H9 (cell line): ENCODE data around the gene CHST8. TPM values are rescaled to one million over a fixed set of nuclear protein-coding genes. Genes with fewer than 3 reads are reported as not detected.

ENCODE experiments used
- DNase-seq: peaks from one replicate; pipeline ENCODE4 v3.0.0-alpha.2; 2017
- H2AFZ ChIP-seq: one replicate; pipeline ENCODE4 v1.6.1; 2013; ENCODE audit warnings: mild to moderate bottlenecking, low read length, control low read depth, moderate library complexity
- H2AK5ac ChIP-seq: 2 replicates; pipeline ENCODE4 v1.6.1; 2013; ENCODE audit warnings: low read length, control low read depth, mixed read lengths; ENCODE audit not compliant: insufficient read length
- H2BK120ac ChIP-seq: one replicate; pipeline ENCODE4 v1.6.1; 2013; ENCODE audit warnings: low read depth, mild to moderate bottlenecking, low read length, control low read depth, inconsistent platforms; ENCODE audit not compliant: poor library complexity, severe bottlenecking
- H2BK12ac ChIP-seq: 2 replicates; pipeline ENCODE4 v1.6.1; 2013; ENCODE audit warnings: low read length, control low read depth, mixed read lengths, low read depth; ENCODE audit not compliant: insufficient read length
- H2BK15ac ChIP-seq: 2 replicates; pipeline ENCODE4 v1.6.1; 2013; ENCODE audit warnings: low read depth, low read length, control low read depth
- H2BK20ac ChIP-seq: one replicate; pipeline ENCODE4 v1.6.1; 2013; ENCODE audit warnings: low read depth, mild to moderate bottlenecking, low read length, control low read depth, inconsistent platforms; ENCODE audit not compliant: poor library complexity, severe bottlenecking
- H2BK5ac ChIP-seq: 2 replicates; pipeline ENCODE4 v1.6.1; 2013; ENCODE audit warnings: low read length, control low read depth, mixed read lengths; ENCODE audit not compliant: insufficient read length
- H3K14ac ChIP-seq: 2 replicates; pipeline ENCODE4 v1.6.1; 2013; ENCODE audit warnings: low read length, control low read depth; ENCODE audit not compliant: insufficient read depth
- H3K18ac ChIP-seq: 2 replicates; pipeline ENCODE4 v1.6.1; 2013; ENCODE audit warnings: low read depth, mild to moderate bottlenecking, mixed read lengths, low read length, control low read depth; ENCODE audit not compliant: insufficient read length
- H3K23ac ChIP-seq: 2 replicates; pipeline ENCODE4 v1.6.1; 2013; ENCODE audit warnings: low read length, control low read depth, mixed read lengths, low read depth; ENCODE audit not compliant: insufficient read length
- H3K23me2 ChIP-seq: 2 replicates; pipeline ENCODE4 v1.6.1; 2013; ENCODE audit warnings: low read depth, mild to moderate bottlenecking, mixed read lengths, low read length, control low read depth; ENCODE audit not compliant: insufficient read length, poor library complexity, severe bottlenecking
- H3K27ac ChIP-seq: 2 replicates; pipeline ENCODE4 v1.5.1; 2013; ENCODE audit warnings: low read length, control low read depth, mixed read lengths, low read depth; ENCODE audit not compliant: insufficient read length
- H3K27me3 ChIP-seq: 2 replicates; pipeline ENCODE4 v1.6.1; 2013; ENCODE audit warnings: low read length, control low read depth, inconsistent platforms; ENCODE audit not compliant: insufficient read depth
- H3K4ac ChIP-seq: 2 replicates; pipeline ENCODE4 v1.6.1; 2013; ENCODE audit warnings: low read depth, mild to moderate bottlenecking, control low read depth, inconsistent platforms, low read length, moderate library complexity
- H3K4me1 ChIP-seq: 2 replicates; pipeline ENCODE4 v1.6.1; 2013; ENCODE audit warnings: low read length, control low read depth, inconsistent platforms; ENCODE audit not compliant: insufficient read depth
- H3K4me2 ChIP-seq: 2 replicates; pipeline ENCODE4 v1.6.1; 2013; ENCODE audit warnings: low read length, control low read depth, mixed read lengths; ENCODE audit not compliant: insufficient read length, insufficient read depth
- H3K56ac ChIP-seq: 2 replicates; pipeline ENCODE4 v1.6.1; 2013; ENCODE audit warnings: low read depth, mild to moderate bottlenecking, mixed read lengths, low read length, control low read depth; ENCODE audit not compliant: insufficient read length
- H3K79me1 ChIP-seq: 2 replicates; pipeline ENCODE4 v1.6.1; 2013; ENCODE audit warnings: low read depth, mild to moderate bottlenecking, moderate library complexity, low read length, control low read depth, inconsistent platforms; ENCODE audit not compliant: insufficient read depth, poor library complexity, severe bottlenecking
- H3K79me2 ChIP-seq: 2 replicates; pipeline ENCODE4 v1.6.1; 2013; ENCODE audit warnings: low read length, control low read depth, inconsistent platforms; ENCODE audit not compliant: insufficient read depth
- H3K9ac ChIP-seq: 2 replicates; pipeline ENCODE4 v1.6.1; 2013; ENCODE audit warnings: low read length, control low read depth, mixed read lengths; ENCODE audit not compliant: insufficient read length; ENCODE audit errors: extremely low read depth
- H3K9me3 ChIP-seq: one replicate; pipeline ENCODE4 v1.6.1; 2013; ENCODE audit warnings: low read depth, low read length, inconsistent platforms; ENCODE audit not compliant: control insufficient read depth
- H3T11ph ChIP-seq: one replicate; pipeline ENCODE4 v1.6.1; 2013; ENCODE audit warnings: mild to moderate bottlenecking, low read length, control low read depth, inconsistent platforms
- H4K20me1 ChIP-seq: one replicate; pipeline ENCODE4 v1.6.1; 2013; ENCODE audit not compliant: control insufficient read depth, insufficient read length, insufficient read depth
- H4K5ac ChIP-seq: 2 replicates; pipeline ENCODE4 v1.6.1; 2013; ENCODE audit warnings: low read depth, mild to moderate bottlenecking, mixed read lengths, low read length, control low read depth; ENCODE audit not compliant: insufficient read length
- H4K8ac ChIP-seq: replicated peaks from 2 replicates; pipeline ENCODE4 v1.6.1; 2013; ENCODE audit warnings: low read length, control low read depth, mixed read lengths, low read depth; ENCODE audit not compliant: insufficient read length
- H4K91ac ChIP-seq: 2 replicates; pipeline ENCODE4 v1.6.1; 2013; ENCODE audit warnings: low read depth, mild to moderate bottlenecking, moderate library complexity, mixed read lengths, low read length, control low read depth; ENCODE audit not compliant: insufficient read length
- H3K27ac Mint-ChIP-seq, 3 experiments: 2 replicates in 2 of 3; 3 replicates in 1 of 3; pipeline ENCODE4 v1.8.0; 2020 to 2021; ENCODE audit warnings: mixed read lengths in 3 of 3, mild to moderate bottlenecking in 1 of 3, moderate library complexity in 1 of 3
- H3K27me3 Mint-ChIP-seq: 2 replicates; pipeline ENCODE4 v1.8.0; 2021; ENCODE audit warnings: low read depth, mild to moderate bottlenecking, moderate library complexity, mixed read lengths
- H3K36me3 Mint-ChIP-seq, 3 experiments: 2 replicates in 2 of 3; 3 replicates in 1 of 3; pipeline ENCODE4 v1.8.0; 2020 to 2021; ENCODE audit warnings: low read depth in 3 of 3, mixed read lengths in 3 of 3; ENCODE audit not compliant: insufficient read depth in 1 of 3
- H3K4me1 Mint-ChIP-seq, 2 experiments: 2 replicates each; pipeline ENCODE4 v1.8.0; 2020; ENCODE audit warnings: mixed read lengths in 2 of 2
- H3K4me3 Mint-ChIP-seq, 2 experiments: 2 replicates in 1 of 2; 3 replicates in 1 of 2; pipeline ENCODE4 v1.8.0; 2020 to 2021; ENCODE audit warnings: mild to moderate bottlenecking in 2 of 2, mixed read lengths in 2 of 2, moderate library complexity in 1 of 2
- H3K9me3 Mint-ChIP-seq, 2 experiments: 2 replicates in 1 of 2; 3 replicates in 1 of 2; pipeline ENCODE4 v1.8.0; 2020; ENCODE audit warnings: mild to moderate bottlenecking in 2 of 2, mixed read lengths in 2 of 2, moderate library complexity in 1 of 2
- WGBS: extraction: QIAGEN DNeasy Blood & Tissue Kit; methylation state at CpG from one replicate; pipeline ENCODE4 v1.1.7; 2013; ENCODE audit warnings: missing lambda C conversion rate, low lambda C conversion rate, mixed read lengths; ENCODE audit not compliant: insufficient read length; ENCODE audit errors: extremely low coverage; 5-methylcytosine and 5-hydroxymethylcytosine counted together
- total RNA-seq: library from RNA; stranded (reverse); gene quantifications from 2 replicates; pipeline ENCODE4 v1.2.1, GENCODE V29; 2021
- TF ChIP-seq, protein P1 (sequence below): fragments of 200-600 bp; sonication (generic); conservative IDR thresholded peaks from 3 replicates; pipeline ENCODE4 v1.8.0; 2021; ENCODE audit warnings: antibody characterized with exemption, mild to moderate bottlenecking

CHST8 gene
- total RNA-seq, 1 experiment from 2014 or later = 5.1 TPM

DNA sequence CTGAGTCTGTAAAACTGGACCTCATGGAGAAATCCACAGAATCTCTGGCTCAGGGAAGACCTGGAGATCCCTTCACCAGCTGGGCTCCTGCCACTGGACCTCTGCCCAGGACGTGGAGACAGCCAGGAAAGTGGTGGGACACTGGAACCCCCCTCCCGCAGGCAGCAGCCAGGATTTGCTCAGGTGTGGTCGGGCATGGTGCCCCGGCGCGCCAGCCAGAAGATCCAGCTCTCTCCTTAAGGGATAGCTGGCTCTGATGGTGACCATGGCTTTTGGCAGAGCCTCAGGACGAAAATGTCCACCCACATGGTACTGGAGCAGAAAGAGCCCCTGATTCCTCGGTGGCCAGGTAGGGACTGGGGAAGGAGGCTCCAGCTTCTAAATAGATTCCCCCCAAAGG is 148.4 kb downstream of the CHST8 start:
- H3K18ac ChIP-seq = no peak overlapping the region
- H4K8ac ChIP-seq = no peak overlapping the region
- H3K27me3 ChIP-seq = no peaks in the 10 kb centered on the region
- H4K20me1 ChIP-seq = no peaks in the 10 kb centered on the region
- WGBS = no CpG with 5 or more reads among the region's 8 CpGs
- H2AK5ac ChIP-seq = no peak overlapping the region
- H3K23me2 ChIP-seq = no peaks in the 10 kb centered on the region
- no peaks in the 10 kb centered on the region for H3K79me2 ChIP-seq
- no peak overlapping the region for H3K27ac ChIP-seq
- H2AFZ ChIP-seq = no peak overlapping the region
- no peak for DNase-seq
- H3K56ac ChIP-seq = no peak overlapping the region
- H3K4ac ChIP-seq = no peak overlapping the region
- H4K91ac ChIP-seq = no peak overlapping the region
- no peaks in the 10 kb centered on the region; a peak in 1 of 5 replicates for H3K9me3 Mint-ChIP-seq
- peaks cover 0 to 8% (median 0%) of the 10 kb centered on the region in 3 experiments; a peak in 3 of 7 replicates for H3K36me3 Mint-ChIP-seq
- H3K23ac ChIP-seq = no peak overlapping the region
- no peak overlapping the region for H4K5ac ChIP-seq
- no peak overlapping the region for H3K14ac ChIP-seq
- no peaks in the 10 kb centered on the region for H3K4me1 ChIP-seq
- H2BK120ac ChIP-seq = no peak overlapping the region
- no peaks in the 10 kb centered on the region for H3K4me1 Mint-ChIP-seq
- H3K27me3 Mint-ChIP-seq = peaks cover 6% of the 10 kb centered on the region
- H3K79me1 ChIP-seq = no peaks in the 10 kb centered on the region
- no peak overlapping the region for H3K4me3 Mint-ChIP-seq
- H3K9me3 ChIP-seq = no peaks in the 10 kb centered on the region
- TF ChIP-seq, protein P1, sequence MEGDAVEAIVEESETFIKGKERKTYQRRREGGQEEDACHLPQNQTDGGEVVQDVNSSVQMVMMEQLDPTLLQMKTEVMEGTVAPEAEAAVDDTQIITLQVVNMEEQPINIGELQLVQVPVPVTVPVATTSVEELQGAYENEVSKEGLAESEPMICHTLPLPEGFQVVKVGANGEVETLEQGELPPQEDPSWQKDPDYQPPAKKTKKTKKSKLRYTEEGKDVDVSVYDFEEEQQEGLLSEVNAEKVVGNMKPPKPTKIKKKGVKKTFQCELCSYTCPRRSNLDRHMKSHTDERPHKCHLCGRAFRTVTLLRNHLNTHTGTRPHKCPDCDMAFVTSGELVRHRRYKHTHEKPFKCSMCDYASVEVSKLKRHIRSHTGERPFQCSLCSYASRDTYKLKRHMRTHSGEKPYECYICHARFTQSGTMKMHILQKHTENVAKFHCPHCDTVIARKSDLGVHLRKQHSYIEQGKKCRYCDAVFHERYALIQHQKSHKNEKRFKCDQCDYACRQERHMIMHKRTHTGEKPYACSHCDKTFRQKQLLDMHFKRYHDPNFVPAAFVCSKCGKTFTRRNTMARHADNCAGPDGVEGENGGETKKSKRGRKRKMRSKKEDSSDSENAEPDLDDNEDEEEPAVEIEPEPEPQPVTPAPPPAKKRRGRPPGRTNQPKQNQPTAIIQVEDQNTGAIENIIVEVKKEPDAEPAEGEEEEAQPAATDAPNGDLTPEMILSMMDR = no peak
- H3K4me2 ChIP-seq = no peak overlapping the region
- no peak overlapping the region for H3K27ac Mint-ChIP-seq
- H2BK5ac ChIP-seq = no peak overlapping the region
- H3K9ac ChIP-seq = no peak overlapping the region
- no peak overlapping the region for H2BK12ac ChIP-seq
- H2BK20ac ChIP-seq = no peak overlapping the region
- H2BK15ac ChIP-seq = no peak overlapping the region
- H3T11ph ChIP-seq = no peak overlapping the region
